Hepatocyte (in vitro differentiated cells): ENCODE data around the gene MRAP2. TPM values are rescaled to one million over a fixed set of nuclear protein-coding genes. Genes with fewer than 3 reads are reported as not detected.

ENCODE experiments used
- DNase-seq: peaks from one replicate; pipeline ENCODE4 v3.0.0-alpha.2; 2016; ENCODE audit warnings: low spot score
- H2AFZ ChIP-seq: fragments of 200-600 bp; sonication (generic); 2 replicates; pipeline ENCODE4 v1.6.0; 2016; ENCODE audit warnings: antibody characterized with exemption, mild to moderate bottlenecking
- H3K27ac ChIP-seq: fragments of 200-600 bp; sonication (generic); 2 replicates; pipeline ENCODE4 v1.5.1; 2016; ENCODE audit warnings: mild to moderate bottlenecking
- H3K27me3 ChIP-seq: fragments of 200-600 bp; sonication (generic); 2 replicates; pipeline ENCODE4 v1.6.1; 2016
- H3K36me3 ChIP-seq: fragments of 200-600 bp; sonication (generic); replicated peaks from 2 replicates; pipeline ENCODE4 v1.5.1; 2016; ENCODE audit warnings: low read depth; ENCODE audit not compliant: insufficient read depth
- H3K4me1 ChIP-seq: fragments of 200-600 bp; sonication (generic); 2 replicates; pipeline ENCODE4 v1.5.1; 2016; ENCODE audit warnings: mild to moderate bottlenecking, moderate library complexity; ENCODE audit not compliant: insufficient read depth
- H3K4me2 ChIP-seq: fragments of 200-600 bp; sonication (generic); 2 replicates; pipeline ENCODE4 v1.6.0; 2016
- H3K4me3 ChIP-seq: fragments of 200-600 bp; sonication (generic); 2 replicates; pipeline ENCODE4 v1.5.1; 2016; ENCODE audit warnings: mild to moderate bottlenecking
- H3K79me2 ChIP-seq: fragments of 200-600 bp; sonication (generic); 2 replicates; pipeline ENCODE4 v1.6.0; 2017; ENCODE audit warnings: mild to moderate bottlenecking
- H3K9me2 ChIP-seq: fragments of 200-600 bp; sonication (generic); replicated peaks from 2 replicates; pipeline ENCODE4 v1.6.0; 2017; ENCODE audit warnings: mild to moderate bottlenecking; ENCODE audit not compliant: insufficient read depth
- H3K9me3 ChIP-seq: fragments of 200-600 bp; sonication (generic); 2 replicates; pipeline ENCODE4 v1.5.1; 2016; ENCODE audit warnings: low read depth, mild to moderate bottlenecking
- H4K20me1 ChIP-seq: fragments of 200-600 bp; sonication (generic); 2 replicates; pipeline ENCODE4 v1.6.0; 2016; ENCODE audit warnings: mild to moderate bottlenecking; ENCODE audit not compliant: insufficient read depth, poor library complexity, severe bottlenecking
- CTCF ChIP-seq: fragments of 200-600 bp; sonication (generic); IDR thresholded peaks from 2 replicates; pipeline ENCODE4 v1.5.1; 2016; ENCODE audit warnings: antibody characterized with exemption, mild to moderate bottlenecking; ENCODE audit not compliant: poor library complexity
- EZH2 ChIP-seq: fragments of 200-600 bp; sonication (generic); IDR thresholded peaks from 2 replicates; pipeline ENCODE4 v1.6.1; 2016; ENCODE audit warnings: antibody characterized with exemption, mild to moderate bottlenecking, borderline replicate concordance
- EZH2phosphoT487 ChIP-seq: fragments of 200-600 bp; sonication (generic); IDR thresholded peaks from one replicate; pipeline ENCODE4 v1.6.1; 2018; ENCODE audit warnings: antibody characterized with exemption, mild to moderate bottlenecking, low read depth, moderate library complexity; ENCODE audit not compliant: unreplicated experiment, severe bottlenecking
- WGBS: methylation state at CpG from one replicate; pipeline ENCODE4 v1.1.6; 2016; ENCODE audit warnings: low lambda C conversion rate; ENCODE audit errors: missing lambda C conversion rate; 5-methylcytosine and 5-hydroxymethylcytosine counted together
- polyA plus RNA-seq: library from polyadenylated mRNA; unstranded; fragments of >200 nt; fragmentation: Nextera tagmentation; extraction: Ambion mirVana; gene quantifications from 2 replicates; pipeline ENCODE4 v1.2.1, GENCODE V29; 2016
- total RNA-seq: library from RNA; depleted of rRNA; stranded (reverse); fragments of >200 nt; gene quantifications from 2 replicates; pipeline ENCODE4 v1.2.3, GENCODE V29; 2014

Gene MRAP2
- total and polyA plus RNA-seq, 2 experiments from 2014 or later, result 2.2 to 2.5 TPM

GRCh38 chr6:84018453-84019061 is 15.0 kb upstream of the MRAP2 start:
- TF ChIP-seq CTCF (no peak), EZH2 (no peak), EZH2phosphoT487 (no peak)

GRCh38 chr6:84019141-84019841 is 14.3 kb upstream of the MRAP2 start:
- no peaks in the 10 kb centered on the region for H3K36me3 ChIP-seq
- H2AFZ ChIP-seq, result no peak overlapping the region
- H3K9me2 ChIP-seq, result no peaks in the 10 kb centered on the region
- H3K27me3 ChIP-seq, result no peaks in the 10 kb centered on the region
- no peak for DNase-seq
- TF ChIP-seq CTCF (no peak), EZH2phosphoT487 (no peak), EZH2 (no peak)
- 79% methylated on average over 6 of the region's 28 CpGs for whole genome bisulfite sequencing
- H3K9me3 ChIP-seq, result no peaks in the 10 kb centered on the region
- no peak overlapping the region for H3K4me3 ChIP-seq
- no peaks in the 10 kb centered on the region for H3K79me2 ChIP-seq
- H4K20me1 ChIP-seq, result no peaks in the 10 kb centered on the region
- H3K27ac ChIP-seq, result no peak overlapping the region
- H3K4me2 ChIP-seq, result no peak overlapping the region
- H3K4me1 ChIP-seq, result no peaks in the 10 kb centered on the region

More at GRCh38 chr6:84018453-84019061, 15.0 kb upstream of the MRAP2 start:
- H3K9me3 ChIP-seq, result no peaks in the 10 kb centered on the region
- no peak overlapping the region for H2AFZ ChIP-seq
- WGBS, result 100% methylated on average over 1 of the region's 1 CpG
- no peaks in the 10 kb centered on the region for H3K79me2 ChIP-seq
- no peak overlapping the region for H3K4me3 ChIP-seq
- H3K9me2 ChIP-seq, result no peaks in the 10 kb centered on the region
- no peaks in the 10 kb centered on the region for H3K36me3 ChIP-seq
- H3K4me2 ChIP-seq, result no peak overlapping the region
- no peaks in the 10 kb centered on the region for H3K4me1 ChIP-seq
- H3K27me3 ChIP-seq, result no peaks in the 10 kb centered on the region
- H3K27ac ChIP-seq, result no peak overlapping the region
- no peak for DNase-seq
- H4K20me1 ChIP-seq, result no peaks in the 10 kb centered on the region

- no peak overlapping the region for H3K27ac ChIP-seq
- no peaks in the 10 kb centered on the region for H3K27me3 ChIP-seq
- no peaks in the 10 kb centered on the region for H3K9me2 ChIP-seq
- no peak overlapping the region for H2AFZ ChIP-seq
- H3K79me2 ChIP-seq, result no peaks in the 10 kb centered on the region
- H3K36me3 ChIP-seq, result no peaks in the 10 kb centered on the region
- no peak for TF ChIP-seq EZH2phosphoT487
- TF ChIP-seq CTCF, result no peak
- TF ChIP-seq EZH2, result no peak
- H4K20me1 ChIP-seq, result no peaks in the 10 kb centered on the region
- WGBS, result 81% methylated on average over 6 of the region's 6 CpGs
- no peak for DNase-seq
- H3K4me1 ChIP-seq, result no peaks in the 10 kb centered on the region
- H3K9me3 ChIP-seq, result no peaks in the 10 kb centered on the region
- no peak overlapping the region for H3K4me3 ChIP-seq
- no peak overlapping the region for H3K4me2 ChIP-seq
Observed at GRCh38 chr6:84019842-84020211, 13.7 kb upstream of the MRAP2 start.
